HG03060 (cell line): ENCODE measurements around the gene BET1L.
"Not testable (repeated sequence)": the region's sequence is repeated elsewhere in the genome, so short reads cannot be mapped to it uniquely, and the experiment has no call there.

Experiments used
- ATAC-seq: cut with Tn5 transposase; IDR thresholded peaks from one replicate; pipeline ENCODE4 v1.9.1; 2021; ENCODE audit warnings: low read depth, moderate number of reproducible peaks; ENCODE audit not compliant: unreplicated experiment

The BET1L gene, protein sequence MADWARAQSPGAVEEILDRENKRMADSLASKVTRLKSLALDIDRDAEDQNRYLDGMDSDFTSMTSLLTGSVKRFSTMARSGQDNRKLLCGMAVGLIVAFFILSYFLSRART

DNA sequence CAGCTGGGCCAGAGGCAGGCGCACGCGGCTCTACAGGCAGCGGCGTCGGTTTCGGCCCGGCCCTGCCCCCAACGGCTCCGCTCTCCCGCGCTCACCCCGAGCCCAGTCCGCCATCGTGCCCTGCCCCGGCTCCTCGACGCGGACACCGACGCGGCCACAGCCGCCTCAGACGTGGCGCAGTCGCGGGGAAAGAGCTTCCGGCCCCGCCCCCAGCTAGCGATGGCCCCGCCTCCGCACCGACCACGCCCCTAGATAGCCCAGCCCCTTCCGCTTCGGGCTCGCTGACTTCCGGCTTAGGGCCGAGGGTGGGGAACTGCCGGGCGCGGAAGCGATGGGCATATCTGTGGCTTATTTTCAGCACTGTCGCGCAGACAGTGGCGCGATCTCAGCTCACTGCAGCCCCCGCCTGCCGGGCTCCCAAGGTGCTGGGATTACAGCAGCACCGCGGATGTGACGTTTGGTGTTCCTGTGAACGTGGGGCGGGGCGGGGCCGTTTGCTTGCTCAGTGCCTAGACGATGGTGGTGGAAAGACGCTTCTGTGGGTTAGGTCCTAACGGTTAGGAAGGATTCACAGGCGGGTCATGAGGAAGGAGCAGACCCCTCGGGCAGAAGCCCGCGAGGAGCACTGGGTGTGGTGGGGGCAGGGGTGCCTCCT, at the start of gene BET1L, which contains the start of gene RIC8A:
TSS of gene BET1L (minus strand) at position 192 of the 655 bp plus-strand sequence. CDS start at position 114, 78 bp downstream.
TSS of gene RIC8A (plus strand) at position 501 of the 655 bp plus-strand sequence. CDS start 1,147 bp downstream, outside the sequence.
- peak; percentile 78 for ATAC-seq

DNA sequence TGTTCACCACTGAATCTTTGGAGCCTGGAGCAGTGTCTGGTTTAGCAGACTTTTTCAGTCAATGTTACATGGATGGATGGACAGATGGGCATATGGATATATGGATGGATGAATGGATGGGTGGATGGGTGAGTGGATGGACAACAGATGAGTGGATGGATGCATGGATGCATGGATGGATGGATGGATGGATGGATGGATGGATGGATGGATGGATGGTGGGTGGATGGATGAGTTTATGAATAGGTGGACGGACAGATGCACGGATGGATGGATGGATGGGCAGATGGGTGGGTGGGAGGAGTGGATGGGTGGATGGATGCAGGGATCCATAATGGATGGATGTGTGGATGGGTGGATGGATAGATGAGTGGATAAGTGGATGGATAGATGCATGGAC, 48.6 kb upstream of the BET1L start:
- ATAC-seq = no peak

- ATAC-seq = no peak
Measured at GRCh38 chr11:255176-255575, 48.0 kb upstream of the BET1L start.

- ATAC-seq = no peak
Measured at GRCh38 chr11:253886-254270, 46.7 kb upstream of the BET1L start.

- no peak for ATAC-seq
Measured at GRCh38 chr11:253160-253885, 46.1 kb upstream of the BET1L start.

DNA sequence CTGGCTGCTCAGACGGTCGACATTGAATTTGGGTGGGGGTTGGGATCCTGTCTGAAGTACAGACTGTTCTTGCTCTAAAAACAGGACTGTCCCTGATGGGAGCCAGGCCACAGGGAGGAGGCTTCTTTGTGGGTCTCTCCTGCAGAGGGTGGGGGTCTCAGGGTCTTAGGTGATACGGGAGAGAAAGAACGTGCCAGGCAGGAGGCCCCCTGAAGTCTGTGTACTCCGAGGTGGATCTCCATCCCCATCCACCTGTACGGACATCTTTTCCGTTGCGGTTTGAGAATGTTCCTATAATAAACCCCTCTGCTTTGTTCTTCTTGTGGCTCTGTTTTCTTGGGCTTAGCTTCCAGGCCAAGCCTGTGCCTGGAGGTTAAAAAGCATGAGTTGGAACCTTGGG, 45.5 kb upstream of the BET1L start:
- no peak for ATAC-seq

GRCh38 chr11:251550-251949, 44.4 kb upstream of the BET1L start:
- ATAC-seq = no peak

DNA sequence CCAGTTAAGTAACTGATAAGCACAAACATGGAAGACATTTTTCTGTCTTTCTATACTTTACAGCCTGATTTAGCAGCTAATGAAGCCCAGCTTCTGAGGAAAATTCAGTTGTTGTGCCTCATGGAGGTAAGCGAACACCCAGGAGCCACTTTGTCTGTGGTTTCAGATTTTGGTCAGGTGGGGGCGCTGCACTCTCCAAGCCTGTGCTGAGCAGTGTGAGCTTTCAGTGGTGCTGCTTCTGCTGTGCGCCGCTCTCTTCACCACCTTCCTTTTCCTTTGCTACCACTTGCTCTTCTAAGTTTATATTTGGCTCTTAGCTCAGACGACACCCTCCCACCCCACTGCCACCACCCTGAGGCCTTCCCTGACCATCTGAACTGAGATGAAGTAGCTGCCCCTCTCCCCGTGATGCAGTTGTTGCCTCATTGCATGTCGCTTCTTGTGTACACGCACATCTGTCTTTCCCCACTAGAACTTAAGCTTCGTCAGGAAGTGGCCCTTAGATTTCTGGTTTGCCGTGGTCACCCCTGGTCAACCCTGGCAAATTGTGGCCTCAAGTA, 43.6 kb upstream of the BET1L start:
- no peak for ATAC-seq

GRCh38 chr11:250274-250673, 43.1 kb upstream of the BET1L start:
- ATAC-seq = no peak

DNA sequence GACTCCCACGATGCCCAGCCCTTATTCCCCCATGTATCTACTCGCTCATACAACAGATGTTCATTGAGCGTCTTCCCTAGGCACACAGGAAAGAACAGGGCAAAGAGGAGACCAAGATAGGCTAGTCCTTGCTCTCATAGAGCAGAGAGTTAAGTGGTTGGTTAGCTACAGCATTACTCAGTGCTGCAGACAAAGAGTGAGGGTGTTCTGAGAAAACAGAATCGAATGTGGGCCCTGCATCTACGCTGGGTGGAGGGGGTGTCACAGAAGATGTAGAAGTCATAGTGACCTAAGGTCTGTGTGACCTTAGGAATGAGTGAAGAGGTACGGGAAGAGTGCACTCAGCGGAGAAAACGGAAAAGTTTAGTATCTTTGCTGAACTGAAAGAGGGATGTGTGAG, 41.9 kb upstream of the BET1L start:
- ATAC-seq = no peak

GRCh38 chr11:244376-244775, 37.2 kb upstream of the BET1L start:
- no peak for ATAC-seq

- ATAC-seq = no peak
Measured at GRCh38 chr11:241634-242033, 34.4 kb upstream of the BET1L start.

- ATAC-seq = no peak
Measured at GRCh38 chr11:240315-240714, 33.1 kb upstream of the BET1L start.

- not testable (repeated sequence) for ATAC-seq
Measured at GRCh38 chr11:238346-238745, 31.1 kb upstream of the BET1L start.

- peak; percentile 36 for ATAC-seq
Measured at GRCh38 chr11:236774-237767, 29.9 kb upstream of the BET1L start, which contains the start of gene PSMD13. PSMD13 (plus strand) TSS chr11:236976; CDS start chr11:237050, 74 bp downstream.

- peak; percentile 41 for ATAC-seq
Measured at GRCh38 chr11:235997-236773, 29.0 kb upstream of the BET1L start, which contains the start of gene SIRT3. SIRT3 (minus strand) TSS chr11:236342; CDS start chr11:236328, 14 bp downstream.

DNA sequence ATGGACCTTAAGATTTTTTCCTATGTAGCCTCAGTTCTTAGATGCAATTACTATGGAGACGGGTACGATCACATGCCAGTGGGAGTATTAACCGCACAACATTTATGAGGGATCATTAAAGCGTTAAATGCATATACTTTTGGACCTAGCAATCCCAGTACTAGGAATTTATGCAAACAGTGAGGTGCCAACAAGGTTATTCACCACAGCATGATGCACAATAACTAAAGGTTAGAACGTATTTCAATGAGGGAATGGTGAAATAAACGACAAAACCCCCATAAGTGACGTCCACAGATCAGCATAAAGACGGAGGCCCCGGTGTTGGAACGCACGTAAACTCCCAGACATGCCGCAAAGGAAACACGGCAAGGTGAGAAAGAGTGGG, 28.4 kb upstream of the BET1L start:
- ATAC-seq = peak; percentile 10

GRCh38 chr11:235180-235579, 28.0 kb upstream of the BET1L start:
- ATAC-seq = no peak
